ENCODE results near the gene TMEM53.

TMEM53 gene

GRCh38 chr1:44625348-44625747, 48.9 kb downstream of the TMEM53 start:
- DNase-seq, result no peak

GRCh38 chr1:44624268-44624901, 49.9 kb downstream of the TMEM53 start:
- no peak for DNase-seq

GRCh38 chr1:44621841-44622286, 52.4 kb downstream of the TMEM53 start:
- DNase-seq, result no peak

GRCh38 chr1:44620072-44620471, 54.2 kb downstream of the TMEM53 start:
- no peak for DNase-seq

GRCh38 chr1:44619261-44619900, 54.9 kb downstream of the TMEM53 start:
- no peak for DNase-seq

GRCh38 chr1:44617703-44618029, 56.6 kb downstream of the TMEM53 start:
- DNase-seq, result no peak

- no peak for DNase-seq
Measured at GRCh38 chr1:44616991-44617702, 57.1 kb downstream of the TMEM53 start.

- no peak for DNase-seq
Measured at GRCh38 chr1:44616284-44616990, 57.8 kb downstream of the TMEM53 start.

GRCh38 chr1:44613941-44614340, 60.3 kb downstream of the TMEM53 start:
- DNase-seq, result no peak

- DNase-seq, result no peak
Measured at GRCh38 chr1:44611866-44612265, 62.4 kb downstream of the TMEM53 start.

- DNase-seq, result no peak
Measured at GRCh38 chr1:44611419-44611818, 62.9 kb downstream of the TMEM53 start.

- no peak for DNase-seq
Measured at GRCh38 chr1:44610527-44611148, 63.6 kb downstream of the TMEM53 start.

GRCh38 chr1:44609768-44610526, 64.3 kb downstream of the TMEM53 start:
- DNase-seq, result no peak

- DNase-seq, result peak; percentile 6
Measured at GRCh38 chr1:44609412-44609767, 64.9 kb downstream of the TMEM53 start.

GRCh38 chr1:44608141-44608540, 66.1 kb downstream of the TMEM53 start:
- no peak for DNase-seq

GRCh38 chr1:44606701-44607281, 67.5 kb downstream of the TMEM53 start:
- DNase-seq, result no peak

- DNase-seq, result no peak
Measured at GRCh38 chr1:44605914-44606615, 68.2 kb downstream of the TMEM53 start.

GRCh38 chr1:44604157-44604955, 69.9 kb downstream of the TMEM53 start:
- no peak for DNase-seq

GRCh38 chr1:44603718-44604117, 70.6 kb downstream of the TMEM53 start:
- DNase-seq, result peak; percentile 87

Measured in NCI-H1105 (cell line).